DOHH2 (cell line): ENCODE measurements around the gene CRYBG3.

Source experiments
- EZH2phosphoT487 ChIP-seq: fragments of 200-600 bp; sonication (generic); IDR thresholded peaks from 2 replicates; pipeline ENCODE4 v1.6.1; 2017; ENCODE audit warnings: borderline replicate concordance, mild to moderate bottlenecking, antibody characterized with exemption, low read length, moderate library complexity, mixed read lengths
- TF ChIP-seq, protein P1 (sequence below): fragments of 200-600 bp; sonication (generic); IDR thresholded peaks from one replicate; pipeline ENCODE4 v1.5.1; 2014; ENCODE audit warnings: antibody characterized with exemption, mild to moderate bottlenecking, low read depth, low read length; ENCODE audit not compliant: poor library complexity, severe bottlenecking

DNA sequence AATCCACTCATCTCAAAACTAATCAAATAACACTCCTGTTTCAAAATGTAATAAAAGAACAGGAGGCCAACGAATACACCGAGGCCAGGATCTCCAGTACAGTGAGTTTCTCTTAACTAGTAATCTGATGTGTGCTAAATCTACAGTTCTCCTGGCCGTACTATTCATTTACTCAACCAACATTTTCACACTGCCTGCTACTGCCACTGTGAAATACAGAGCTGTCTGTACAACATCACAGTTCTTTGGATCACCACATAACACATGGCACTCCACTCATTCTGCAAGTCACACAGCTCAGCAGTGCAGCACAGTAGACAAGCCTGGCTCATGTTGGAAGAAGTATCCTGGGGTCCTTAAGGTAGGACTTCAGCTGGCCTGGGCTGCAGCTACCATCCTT lies 128.5 kb downstream of the CRYBG3 start:
- TF ChIP-seq, protein P1, sequence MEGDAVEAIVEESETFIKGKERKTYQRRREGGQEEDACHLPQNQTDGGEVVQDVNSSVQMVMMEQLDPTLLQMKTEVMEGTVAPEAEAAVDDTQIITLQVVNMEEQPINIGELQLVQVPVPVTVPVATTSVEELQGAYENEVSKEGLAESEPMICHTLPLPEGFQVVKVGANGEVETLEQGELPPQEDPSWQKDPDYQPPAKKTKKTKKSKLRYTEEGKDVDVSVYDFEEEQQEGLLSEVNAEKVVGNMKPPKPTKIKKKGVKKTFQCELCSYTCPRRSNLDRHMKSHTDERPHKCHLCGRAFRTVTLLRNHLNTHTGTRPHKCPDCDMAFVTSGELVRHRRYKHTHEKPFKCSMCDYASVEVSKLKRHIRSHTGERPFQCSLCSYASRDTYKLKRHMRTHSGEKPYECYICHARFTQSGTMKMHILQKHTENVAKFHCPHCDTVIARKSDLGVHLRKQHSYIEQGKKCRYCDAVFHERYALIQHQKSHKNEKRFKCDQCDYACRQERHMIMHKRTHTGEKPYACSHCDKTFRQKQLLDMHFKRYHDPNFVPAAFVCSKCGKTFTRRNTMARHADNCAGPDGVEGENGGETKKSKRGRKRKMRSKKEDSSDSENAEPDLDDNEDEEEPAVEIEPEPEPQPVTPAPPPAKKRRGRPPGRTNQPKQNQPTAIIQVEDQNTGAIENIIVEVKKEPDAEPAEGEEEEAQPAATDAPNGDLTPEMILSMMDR: no peak
- TF ChIP-seq EZH2phosphoT487: no peak
